ENCODE results near the gene LVRN.

Gene LVRN

DNA sequence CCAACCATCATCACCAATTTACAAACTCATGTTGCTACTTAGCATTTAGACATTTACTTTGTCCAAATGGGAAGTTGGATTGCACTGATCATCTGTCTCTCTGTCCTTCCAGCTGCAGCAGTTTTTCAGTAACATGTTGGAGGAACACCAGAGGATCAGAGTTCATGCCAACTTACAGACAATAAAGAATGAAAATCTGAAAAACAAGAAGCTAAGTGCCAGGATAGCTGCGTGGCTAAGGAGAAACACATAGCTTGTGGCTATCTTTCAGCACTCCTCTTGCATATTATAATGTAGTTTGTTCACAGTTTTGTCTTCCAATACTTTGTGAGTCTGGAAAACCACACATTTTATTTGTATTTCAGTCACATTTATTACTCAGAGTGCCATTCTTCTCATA, 63.6 kb downstream of the LVRN start:
- no peak for DNase-seq

DNA sequence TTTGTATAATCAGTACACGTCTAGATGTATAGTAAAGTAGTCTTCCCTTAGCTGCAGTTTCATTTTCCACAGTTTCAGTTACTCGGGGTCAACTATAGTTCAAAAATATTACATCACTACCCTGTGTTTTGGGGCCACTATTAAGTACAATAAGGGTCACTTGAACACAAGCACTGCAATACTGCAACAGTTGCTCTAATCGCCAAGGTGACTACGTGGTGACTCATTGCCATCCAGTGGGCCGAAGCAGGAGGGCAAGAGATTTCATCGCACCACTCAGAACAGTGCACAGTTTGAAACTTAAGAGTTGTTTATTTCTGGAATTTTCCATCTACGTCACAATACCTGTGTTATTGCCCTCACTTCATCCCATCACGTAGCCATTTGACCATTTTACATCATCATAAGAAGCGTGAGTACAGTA, 69.8 kb downstream of the LVRN start, which contains the start of gene ARL14EPL:
TSS of gene ARL14EPL (plus strand) at position 379 of the 424 bp plus-strand sequence. CDS start 18,994 bp downstream, outside the sequence.
- DNase-seq: no peak

GRCh38 chr5:116032991-116033390, 70.7 kb downstream of the LVRN start:
- DNase-seq: no peak

DNA sequence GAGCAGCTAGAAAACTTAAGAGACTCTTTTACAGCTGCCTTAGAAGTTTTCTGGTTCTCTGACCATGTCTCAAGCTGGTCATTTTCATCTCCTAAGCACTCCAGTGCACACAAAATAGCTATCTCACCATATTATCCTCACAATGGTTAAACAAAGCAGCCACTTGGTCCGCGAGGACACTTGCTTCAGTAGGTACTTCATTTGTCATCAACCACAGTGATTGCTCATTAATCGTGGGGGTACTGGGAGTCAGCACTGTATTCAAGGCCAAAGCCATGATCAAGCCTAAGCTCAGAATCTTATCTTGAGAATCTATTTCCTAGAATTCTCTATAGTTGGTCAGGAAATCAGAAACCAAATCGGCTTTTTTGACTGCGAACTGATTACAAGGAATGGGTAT, 72.8 kb downstream of the LVRN start:
- no peak for DNase-seq

DNA sequence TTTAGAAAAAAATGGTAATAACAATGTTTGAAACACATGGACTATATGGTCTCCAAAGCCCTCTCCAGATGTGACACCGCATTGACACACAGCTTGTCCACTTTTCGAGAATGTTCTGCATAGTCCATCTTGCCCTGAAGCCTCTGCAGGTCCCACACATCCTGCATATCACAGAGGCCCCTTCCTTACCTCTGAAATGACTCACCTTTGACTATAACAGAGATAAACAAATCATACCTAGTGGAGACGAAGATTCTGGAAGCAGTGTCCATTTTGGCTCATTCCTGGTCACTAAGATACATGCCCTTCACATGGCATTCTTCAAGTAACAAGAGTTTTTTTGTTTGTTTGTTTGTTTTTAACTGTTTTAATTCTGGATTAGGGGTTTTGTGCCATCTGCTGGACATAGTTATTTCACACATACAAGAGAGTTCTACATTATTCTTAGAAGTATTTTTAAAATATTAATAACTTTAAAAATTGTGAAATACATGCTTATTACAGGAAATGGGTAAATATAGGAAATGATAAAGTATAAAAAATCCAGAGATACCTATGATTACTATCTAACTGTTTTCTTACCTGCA, 75.1 kb downstream of the LVRN start:
- DNase-seq: no peak

GRCh38 chr5:116038817-116039216, 76.5 kb downstream of the LVRN start:
- no peak for DNase-seq

- no peak for DNase-seq
Observed at GRCh38 chr5:116042375-116042774, 80.1 kb downstream of the LVRN start.

GRCh38 chr5:116044073-116044472, 81.8 kb downstream of the LVRN start:
- no peak for DNase-seq

DNA sequence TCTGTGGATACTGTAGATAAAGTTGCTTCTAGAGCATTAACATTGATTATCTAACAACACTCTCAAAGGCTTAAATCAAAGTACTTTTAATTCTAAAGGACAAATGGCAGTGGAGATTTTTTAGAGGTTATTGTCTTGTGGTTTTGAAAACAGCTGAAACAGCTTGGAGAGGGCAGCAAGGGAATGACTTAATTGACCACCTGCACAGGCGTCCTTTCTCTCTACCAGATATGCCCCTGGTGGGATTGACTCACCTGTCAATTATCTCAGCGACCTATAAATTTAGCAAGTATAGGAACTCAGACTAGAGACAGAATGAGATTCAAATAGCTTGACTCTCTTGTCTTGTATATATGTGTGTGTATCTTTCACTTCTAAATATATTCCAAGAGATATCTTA, 83.5 kb downstream of the LVRN start:
- DNase-seq: no peak

GRCh38 chr5:116046261-116046660, 84.0 kb downstream of the LVRN start:
- DNase-seq: no peak

DNA sequence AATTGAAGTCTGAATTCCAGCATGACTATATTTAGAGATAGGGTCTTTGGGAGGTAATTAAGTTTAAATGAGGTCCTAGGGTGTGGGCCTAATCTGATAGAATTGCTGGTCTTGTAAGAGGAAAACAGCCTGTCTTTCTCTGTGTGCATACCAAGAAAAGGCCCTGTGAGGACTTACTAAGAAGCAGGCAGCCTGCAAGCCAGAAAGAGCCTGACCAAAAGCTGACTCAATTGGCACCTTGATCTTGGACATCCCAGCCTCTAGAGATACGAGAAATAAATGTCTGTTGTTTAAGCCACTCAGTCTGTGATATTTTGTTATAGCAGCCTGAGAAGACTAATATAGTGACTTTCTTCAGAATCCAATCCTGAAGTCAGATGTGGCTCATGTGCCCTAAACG, 84.5 kb downstream of the LVRN start:
- DNase-seq: no peak

- no peak for DNase-seq
Observed at GRCh38 chr5:116058346-116058936, 96.2 kb downstream of the LVRN start.

DNA sequence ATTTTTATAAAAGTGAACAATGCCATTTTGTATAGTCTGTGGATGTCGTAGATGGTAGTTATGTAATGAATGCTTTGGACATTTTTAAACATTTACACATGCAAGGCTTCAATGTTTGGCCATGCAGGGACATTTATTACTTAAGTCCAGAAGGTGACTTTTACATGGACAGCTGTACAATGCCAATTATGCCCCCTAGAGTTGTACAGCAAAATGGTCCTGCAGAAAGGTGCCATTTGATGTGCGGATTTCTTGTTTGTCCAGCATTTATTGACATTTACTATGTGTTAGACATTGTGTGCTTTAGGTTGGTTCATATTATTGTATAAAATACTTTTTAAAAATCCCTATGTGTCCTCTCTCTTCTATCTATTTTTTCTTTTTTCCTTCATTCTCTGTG, 100.1 kb downstream of the LVRN start:
- DNase-seq: no peak

DNA sequence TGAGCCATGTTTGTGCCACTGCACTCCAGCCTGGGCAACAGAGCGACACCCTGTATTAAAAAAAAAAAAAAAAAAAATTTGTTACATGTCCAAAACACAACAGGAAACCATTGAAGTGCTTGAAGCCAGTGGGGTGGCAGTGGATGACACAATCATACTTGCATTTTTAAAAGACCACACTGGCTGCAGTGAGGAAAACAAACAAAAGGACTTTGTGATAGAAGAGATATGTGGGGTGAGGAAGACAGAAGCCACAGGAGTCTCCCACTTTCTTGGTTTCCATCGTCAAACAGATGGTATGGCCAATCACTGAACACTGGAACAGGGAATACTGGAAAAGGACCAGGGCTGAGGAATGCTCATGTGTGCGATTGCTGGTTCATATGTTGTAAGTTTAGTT, 101.7 kb downstream of the LVRN start:
- DNase-seq: no peak

DNA sequence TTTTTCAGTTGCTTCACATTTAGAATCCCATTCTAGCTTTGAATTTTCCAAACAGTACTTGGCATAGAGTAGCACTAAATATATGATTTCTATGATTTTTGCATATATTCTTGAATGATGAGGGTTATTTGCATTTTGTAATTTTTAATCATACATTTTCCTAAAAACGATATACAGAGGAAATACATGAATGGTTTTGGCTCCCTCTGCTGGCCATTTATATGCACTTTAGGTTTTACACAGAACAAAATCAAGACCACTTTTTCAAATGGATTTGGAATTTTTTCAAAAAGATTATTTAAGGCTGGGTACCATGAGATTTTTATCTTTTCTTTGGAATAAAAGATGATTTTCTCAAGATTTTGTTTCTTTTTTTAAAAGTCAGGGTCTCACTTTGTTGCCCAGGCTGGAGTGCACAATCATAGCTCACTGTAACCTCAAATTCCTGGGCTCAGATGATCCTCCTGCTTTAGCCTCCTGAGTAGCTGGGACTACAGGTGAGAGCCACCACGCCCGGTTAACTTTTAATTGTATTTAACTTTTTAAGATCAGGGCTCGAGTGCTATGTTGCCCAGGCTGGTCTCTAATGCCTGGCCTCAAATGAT, 105.9 kb downstream of the LVRN start:
- peak in 1 of 2 experiments; percentile 19 for DNase-seq

GRCh38 chr5:116071211-116071610, 108.9 kb downstream of the LVRN start:
- DNase-seq: no peak

- DNase-seq: no peak
Observed at GRCh38 chr5:116075191-116075831, 113.0 kb downstream of the LVRN start.

DNA sequence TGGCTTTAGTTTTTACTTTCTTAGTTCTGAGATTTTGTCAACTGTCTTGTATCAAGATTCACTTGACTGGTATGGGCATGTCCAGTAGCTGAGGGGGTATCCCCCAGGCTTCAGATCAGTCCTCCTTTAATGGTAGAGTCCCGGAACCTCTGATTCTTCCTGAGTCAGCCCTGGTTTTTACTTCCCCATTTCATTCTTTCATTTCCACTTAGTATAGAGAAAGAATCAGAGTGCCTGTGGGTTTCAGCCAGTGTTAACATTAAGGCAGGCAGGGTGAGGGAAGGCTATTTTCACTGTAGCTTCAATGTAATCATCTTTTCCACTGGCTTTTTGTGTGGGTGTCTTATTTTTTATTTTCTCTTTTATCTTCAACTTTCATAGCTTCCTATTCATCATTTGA, 114.2 kb downstream of the LVRN start:
- peak in 1 of 2 experiments; percentile 11 for DNase-seq

All from activated CD4-positive, alpha-beta T cell treated with anti-CD3 and anti-CD28 coated beads, Interleukin-2, amount 50 U/mL, for 48 hours (primary cell).